Activated CD4-positive, alpha-beta T cell treated with anti-CD3 and anti-CD28 coated beads, Interleukin-2, Interleukin-4, amounts not matched to agents 100 ng/mL and 50 ng/mL, durations not matched to agents 16 hours and 8 hours (primary cell): Measurements from ENCODE around the gene KCTD10.

ENCODE experiments used
- DNase-seq: peaks from one replicate; pipeline ENCODE4 v3.0.0-alpha.2; 2020; ENCODE audit warnings: low spot score

The KCTD10 gene

DNA sequence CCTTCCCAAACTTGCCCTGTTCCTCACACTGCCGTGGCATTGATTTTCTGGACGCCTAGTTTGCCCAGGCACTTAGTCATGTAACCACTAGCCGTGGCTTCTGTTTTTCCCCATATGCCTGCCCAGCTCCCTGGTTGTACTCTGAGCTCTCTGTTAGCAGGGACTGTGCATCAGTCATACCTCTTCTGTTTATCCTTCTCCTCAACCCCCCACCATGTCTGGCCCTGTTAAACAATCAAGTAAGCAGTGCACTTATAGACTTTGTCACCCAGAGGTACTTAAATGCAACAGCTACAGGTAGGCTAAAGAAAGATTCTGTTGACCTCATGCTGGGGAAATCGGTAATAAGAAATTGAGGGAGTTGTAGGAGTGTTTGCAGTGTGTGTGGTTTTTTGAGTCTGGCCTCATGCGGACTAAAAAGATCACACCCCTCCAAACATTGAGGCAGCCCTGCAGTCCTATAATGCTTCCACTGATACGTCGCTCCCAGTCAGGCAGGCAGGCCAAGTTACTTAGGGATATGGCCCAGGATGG lies 17.3 kb upstream of the KCTD10 start:
- DNase-seq: no peak

- no peak for DNase-seq
These were observed 16.8 kb upstream of the KCTD10 start for GRCh38 chr12:109493938-109494337.

GRCh38 chr12:109493090-109493489 lies 16.0 kb upstream of the KCTD10 start:
- no peak for DNase-seq

DNA sequence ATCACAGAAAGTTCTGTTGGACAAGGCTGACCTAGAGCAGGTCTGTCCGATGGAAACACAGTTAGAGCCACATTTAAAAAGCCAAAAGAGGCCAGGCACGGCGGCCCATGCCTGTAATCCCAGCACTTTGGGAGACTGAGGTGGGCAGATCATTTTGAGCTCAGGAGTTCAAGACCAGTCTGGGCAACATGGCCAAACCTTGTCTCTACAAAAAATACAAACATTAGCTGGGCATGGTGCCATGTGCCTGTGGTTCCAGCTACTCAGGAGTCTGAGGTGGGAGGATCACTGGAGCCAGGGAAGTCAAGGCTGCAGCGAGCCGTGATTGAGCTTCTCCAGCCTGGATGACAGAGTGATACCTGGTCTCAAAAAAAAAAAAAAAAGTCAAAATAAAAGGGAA lies 15.3 kb upstream of the KCTD10 start:
- no peak for DNase-seq

- DNase-seq: no peak
These were observed 14.6 kb upstream of the KCTD10 start for GRCh38 chr12:109491671-109492070.

- no peak for DNase-seq
These were observed 13.0 kb upstream of the KCTD10 start for GRCh38 chr12:109489955-109490565.

DNA sequence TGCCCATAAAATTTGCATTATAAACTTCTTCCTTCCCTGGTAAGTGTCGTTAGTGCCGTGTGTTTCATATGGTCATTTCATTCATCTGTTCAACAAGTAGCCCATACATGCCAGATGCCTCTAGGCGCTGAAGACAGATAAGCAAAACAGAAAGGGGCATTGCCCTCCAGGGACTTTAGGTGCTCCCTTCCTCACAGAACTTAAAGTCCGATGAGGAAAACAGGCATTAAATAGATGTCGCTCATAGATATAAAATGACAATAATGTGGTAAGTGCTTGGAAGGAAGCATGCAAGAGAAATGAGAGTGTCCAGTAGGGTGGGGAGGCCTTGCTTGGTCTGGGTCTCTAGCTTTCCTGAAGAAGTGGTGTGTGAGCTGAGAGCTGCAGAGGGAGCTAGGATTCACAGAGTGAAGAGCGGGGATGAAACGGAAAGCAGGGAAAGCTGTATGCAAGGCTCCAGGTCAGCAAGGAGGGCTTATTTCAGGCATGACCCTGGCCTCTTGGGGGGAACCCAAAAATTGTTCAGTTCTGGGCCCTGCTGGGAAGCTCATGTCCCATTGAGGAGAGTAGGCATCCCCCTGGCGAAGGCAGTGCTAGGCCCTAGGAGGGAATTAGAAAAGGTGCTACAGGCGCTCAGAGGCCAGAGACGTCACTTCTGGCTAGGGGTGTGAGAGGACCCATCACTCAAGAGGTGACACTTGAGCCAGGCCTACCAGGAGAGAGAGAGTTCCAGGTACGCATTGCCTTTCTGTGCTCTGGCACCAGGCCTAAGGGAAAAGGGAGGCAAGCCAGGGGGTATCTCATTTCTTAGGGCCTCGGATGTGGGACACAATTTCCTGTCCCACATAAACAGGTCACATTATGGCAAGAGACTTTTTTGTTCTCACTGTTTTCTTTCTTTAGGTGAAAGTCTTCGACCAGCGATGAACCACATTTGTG lies 12.2 kb upstream of the KCTD10 start:
- DNase-seq: no peak

DNA sequence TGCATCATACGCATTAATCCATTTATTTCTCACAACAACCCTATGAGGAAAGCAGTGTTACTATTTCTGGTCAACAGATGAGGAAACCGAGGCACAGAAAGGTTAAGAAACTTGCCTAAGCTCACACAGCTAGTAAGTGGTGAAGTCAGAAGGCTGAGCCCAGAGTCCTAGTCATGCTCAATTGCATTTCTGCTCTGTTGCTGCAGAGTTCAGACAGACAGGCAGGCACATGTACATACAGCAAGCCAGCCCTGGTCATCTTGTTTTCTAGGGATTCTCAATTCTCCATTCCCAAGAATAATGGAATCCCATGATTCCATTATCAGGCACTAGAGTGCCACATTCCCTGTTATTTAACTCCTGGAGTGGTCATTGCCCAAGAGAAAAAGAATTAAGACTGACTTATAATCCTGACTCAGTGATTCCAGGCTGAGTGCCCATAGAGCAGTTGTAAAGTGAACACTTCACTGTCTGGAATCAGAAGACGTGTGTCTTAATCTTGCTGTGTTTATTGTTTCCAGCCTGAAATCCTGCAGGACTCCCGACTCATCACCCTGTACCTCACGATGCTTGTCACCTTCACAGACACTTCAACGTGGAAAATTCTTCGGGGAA lies 11.1 kb upstream of the KCTD10 start:
- DNase-seq: no peak

DNA sequence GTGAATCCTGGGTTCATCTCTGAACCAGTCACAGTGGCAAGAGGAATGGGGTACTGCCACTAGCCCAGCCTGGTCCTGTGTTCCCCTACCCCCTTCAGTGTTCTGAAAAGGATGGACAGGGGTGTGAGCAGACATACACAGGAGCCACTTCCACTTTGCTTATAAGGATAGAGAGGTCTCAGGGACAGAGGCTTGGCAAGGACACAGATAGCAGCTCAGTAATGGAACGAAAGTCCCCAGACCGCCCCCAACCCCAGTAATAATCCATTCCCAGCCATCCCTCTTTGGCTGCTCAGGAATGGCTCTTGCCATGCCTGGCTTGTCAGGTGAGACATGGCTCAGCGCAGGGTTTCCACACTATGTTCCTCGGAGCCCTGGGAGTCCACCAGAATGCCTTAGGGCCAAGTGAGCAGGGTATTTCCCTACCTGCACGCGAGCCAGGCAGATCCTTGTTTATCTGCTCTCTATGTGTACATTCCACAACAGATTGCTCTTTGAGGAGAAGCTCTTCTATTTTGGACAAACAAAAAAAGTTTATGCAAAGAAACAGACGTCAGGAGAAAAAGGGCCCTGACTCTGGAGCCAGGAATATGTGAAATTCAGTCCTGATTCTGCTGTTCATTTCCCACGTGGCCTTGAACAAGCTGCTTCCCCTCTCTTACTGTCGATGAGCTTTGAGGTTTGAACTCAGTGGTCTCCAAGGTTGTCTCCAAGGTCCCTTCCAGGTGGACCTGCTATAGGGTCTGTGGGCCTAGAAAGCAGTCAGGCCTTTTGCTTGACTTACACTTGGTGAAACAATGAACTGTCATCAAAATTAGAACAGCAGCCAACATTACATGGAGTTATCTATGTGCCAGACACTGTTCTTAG lies 10.3 kb upstream of the KCTD10 start:
- no peak for DNase-seq

- no peak for DNase-seq
These were observed 8.1 kb upstream of the KCTD10 start for GRCh38 chr12:109485201-109485600.

GRCh38 chr12:109483346-109483745 lies 6.2 kb upstream of the KCTD10 start:
- DNase-seq: no peak

DNA sequence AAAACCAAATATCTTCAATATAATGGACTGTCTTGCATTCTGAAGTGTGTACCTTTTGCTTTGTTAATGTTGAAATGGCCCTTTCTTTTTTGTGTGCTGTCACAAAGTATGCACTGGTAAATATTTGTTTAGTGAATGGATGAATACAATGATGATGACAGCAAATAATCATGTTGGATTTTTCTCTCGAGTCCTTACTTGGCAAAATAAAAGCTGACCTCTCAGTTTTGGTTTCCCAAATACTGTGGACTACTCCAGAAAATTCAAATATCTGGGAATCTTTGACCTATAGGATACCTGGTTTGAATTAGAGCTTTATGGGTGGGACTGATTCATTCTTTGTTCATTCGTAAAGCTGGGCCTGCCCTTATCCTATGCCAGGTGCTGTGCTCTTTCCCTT lies 5.8 kb upstream of the KCTD10 start:
- DNase-seq: no peak

DNA sequence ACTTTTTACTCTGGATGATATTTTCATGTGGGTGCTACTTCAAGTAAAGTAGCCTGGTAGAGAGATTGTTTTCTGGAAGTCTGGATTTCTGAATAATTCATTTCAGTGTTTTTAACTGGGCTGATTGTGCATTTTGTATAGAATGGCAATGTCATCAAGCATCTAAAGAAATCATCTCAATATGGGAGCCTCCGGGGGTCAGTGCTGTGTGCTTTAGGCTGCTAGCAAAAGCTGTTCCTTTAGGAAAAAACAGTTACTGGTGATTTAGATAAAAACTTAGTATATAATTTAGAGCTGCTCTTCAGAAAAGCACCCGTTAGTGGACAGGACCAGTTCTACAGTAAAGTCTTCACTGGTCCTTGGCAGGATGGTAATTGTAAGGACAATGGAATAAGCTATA lies 5.4 kb upstream of the KCTD10 start:
- DNase-seq: no peak

DNA sequence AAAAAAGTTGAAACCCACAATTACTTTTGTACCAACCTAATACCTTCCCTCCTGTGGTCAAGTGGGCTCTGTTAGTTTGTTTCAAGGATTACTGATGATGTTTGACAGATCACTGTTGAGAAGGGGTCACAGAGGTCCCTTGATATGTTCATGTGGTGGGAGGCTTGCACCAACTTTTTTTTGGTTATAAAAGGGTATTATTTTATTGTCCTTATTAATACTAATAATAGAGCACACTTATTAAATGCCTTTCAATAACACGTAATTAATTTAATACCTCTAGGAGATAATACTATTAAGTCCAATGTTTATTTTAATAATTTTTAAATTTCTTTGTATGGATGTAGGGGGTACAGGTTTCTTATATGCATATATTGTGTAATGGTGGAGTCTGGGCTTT lies 4.8 kb upstream of the KCTD10 start:
- DNase-seq: no peak

DNA sequence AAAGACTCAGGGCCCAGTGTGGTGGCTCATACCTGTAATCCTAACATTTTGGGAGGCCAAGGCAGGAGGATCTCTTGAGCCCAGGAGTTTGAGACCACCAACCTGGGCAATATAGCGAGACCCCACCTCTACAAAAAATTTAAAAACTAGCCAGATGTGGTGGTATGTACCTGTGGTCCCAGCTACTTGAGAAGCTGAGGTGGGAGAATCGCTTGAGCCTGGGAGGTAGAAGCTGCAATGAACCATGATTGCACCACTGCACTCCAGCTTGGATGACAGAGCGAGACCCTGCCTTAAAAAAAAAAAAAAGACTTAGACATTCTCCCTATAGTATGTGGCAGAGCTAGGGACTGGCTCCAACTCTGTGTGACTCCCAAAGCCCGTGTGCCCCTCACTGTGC lies 3.3 kb upstream of the KCTD10 start:
- no peak for DNase-seq

GRCh38 chr12:109479761-109480160 lies 2.7 kb upstream of the KCTD10 start:
- no peak for DNase-seq

- DNase-seq: no peak
These were observed 839 bp upstream of the KCTD10 start for GRCh38 chr12:109477963-109478315.

- no peak for DNase-seq
These were observed 304 bp downstream of the KCTD10 start for GRCh38 chr12:109476807-109477184.

DNA sequence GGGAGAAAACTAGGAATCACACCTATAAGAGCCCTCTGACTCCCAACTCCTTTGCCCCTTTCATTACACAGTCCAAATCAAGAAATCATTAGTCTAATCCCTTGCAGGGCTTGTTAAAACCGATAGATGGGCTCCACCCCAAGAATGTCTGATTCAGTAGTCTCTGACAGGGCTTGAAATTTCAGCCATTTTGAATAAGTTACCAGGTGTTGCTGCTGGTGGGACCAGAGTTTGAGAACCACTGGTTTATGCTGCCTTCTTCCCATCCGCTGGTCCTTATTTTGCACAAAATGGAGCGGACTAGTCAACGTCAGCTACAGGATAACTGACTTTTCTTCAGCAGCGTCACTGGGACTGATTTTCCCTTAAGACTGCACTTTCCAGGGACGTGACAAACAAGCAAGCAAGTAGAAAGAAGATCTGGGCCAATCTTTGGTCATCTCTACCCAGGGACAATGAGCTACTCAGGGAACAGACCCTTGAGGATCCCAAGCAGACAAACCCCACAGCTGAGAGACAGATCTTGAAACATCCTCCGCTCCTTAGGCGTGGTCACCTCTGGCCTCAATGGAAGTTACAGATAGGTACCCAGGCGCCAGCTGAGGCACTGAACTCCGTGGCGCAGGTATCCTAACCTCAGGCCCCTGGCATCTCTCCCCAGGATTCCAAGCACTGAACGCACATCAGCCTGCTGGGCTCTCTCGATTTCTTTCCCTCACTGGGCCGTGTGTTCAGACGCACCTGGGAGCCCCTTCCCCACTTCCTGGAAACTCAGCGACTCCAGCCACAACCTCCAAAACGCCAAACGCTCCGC lies 900 bp downstream of the KCTD10 start:
- DNase-seq: no peak

- no peak for DNase-seq
These were observed 2.0 kb downstream of the KCTD10 start for GRCh38 chr12:109475121-109475520.
